ENCODE measurements around the gene PACRG.
"Not testable (repeated sequence)": the region's sequence is repeated elsewhere in the genome, so short reads cannot be mapped to it uniquely, and the experiment has no call there.

DNA sequence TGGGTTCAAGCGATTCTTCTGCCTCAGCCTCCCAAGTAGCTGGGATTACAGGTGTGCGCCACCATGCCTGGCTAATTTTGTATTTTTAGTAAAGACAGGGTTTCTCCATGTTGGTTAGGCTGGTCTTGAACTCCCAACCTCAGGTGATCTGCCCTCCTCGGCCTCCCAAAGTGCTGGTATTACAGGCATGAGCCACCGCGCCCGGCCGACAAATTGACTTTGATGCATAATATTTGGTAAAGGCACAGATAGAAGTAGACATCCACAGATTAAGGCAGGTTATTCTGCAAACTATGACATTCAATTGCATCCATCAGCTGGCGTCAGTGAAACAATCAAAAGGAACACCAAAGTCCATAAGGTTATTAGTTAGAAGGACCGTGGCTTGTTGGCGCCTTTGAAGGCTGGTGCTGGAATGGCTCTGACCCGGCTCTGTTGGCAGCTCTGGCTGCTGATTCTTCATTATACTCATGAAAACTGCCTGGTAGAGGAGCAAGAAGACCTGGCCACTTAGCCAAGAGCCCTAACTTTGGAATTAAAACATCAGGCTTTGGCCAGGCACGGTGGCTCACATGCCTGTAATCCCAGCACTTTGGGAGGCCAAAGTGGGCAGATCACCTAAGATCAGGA, 589.2 kb downstream of the PACRG start:
- TF ChIP-seq, protein P1, sequence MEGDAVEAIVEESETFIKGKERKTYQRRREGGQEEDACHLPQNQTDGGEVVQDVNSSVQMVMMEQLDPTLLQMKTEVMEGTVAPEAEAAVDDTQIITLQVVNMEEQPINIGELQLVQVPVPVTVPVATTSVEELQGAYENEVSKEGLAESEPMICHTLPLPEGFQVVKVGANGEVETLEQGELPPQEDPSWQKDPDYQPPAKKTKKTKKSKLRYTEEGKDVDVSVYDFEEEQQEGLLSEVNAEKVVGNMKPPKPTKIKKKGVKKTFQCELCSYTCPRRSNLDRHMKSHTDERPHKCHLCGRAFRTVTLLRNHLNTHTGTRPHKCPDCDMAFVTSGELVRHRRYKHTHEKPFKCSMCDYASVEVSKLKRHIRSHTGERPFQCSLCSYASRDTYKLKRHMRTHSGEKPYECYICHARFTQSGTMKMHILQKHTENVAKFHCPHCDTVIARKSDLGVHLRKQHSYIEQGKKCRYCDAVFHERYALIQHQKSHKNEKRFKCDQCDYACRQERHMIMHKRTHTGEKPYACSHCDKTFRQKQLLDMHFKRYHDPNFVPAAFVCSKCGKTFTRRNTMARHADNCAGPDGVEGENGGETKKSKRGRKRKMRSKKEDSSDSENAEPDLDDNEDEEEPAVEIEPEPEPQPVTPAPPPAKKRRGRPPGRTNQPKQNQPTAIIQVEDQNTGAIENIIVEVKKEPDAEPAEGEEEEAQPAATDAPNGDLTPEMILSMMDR (IDR thresholded peaks at IDR 0.05) = not testable (repeated sequence)
- not testable (repeated sequence) for TF ChIP-seq POLR2A (IDR thresholded peaks at IDR 0.05)
